HG03342 (cell line): ENCODE data around the gene SLC16A5.
"Not testable (repeated sequence)": the region's sequence is repeated elsewhere in the genome, so short reads cannot be mapped to it uniquely, and the experiment has no call there.

Source experiments
- ATAC-seq: cut with Tn5 transposase; IDR thresholded peaks from one replicate; pipeline ENCODE4 v1.9.1; 2021; ENCODE audit warnings: mild to moderate bottlenecking, moderate library complexity; ENCODE audit not compliant: unreplicated experiment

The SLC16A5 gene

DNA sequence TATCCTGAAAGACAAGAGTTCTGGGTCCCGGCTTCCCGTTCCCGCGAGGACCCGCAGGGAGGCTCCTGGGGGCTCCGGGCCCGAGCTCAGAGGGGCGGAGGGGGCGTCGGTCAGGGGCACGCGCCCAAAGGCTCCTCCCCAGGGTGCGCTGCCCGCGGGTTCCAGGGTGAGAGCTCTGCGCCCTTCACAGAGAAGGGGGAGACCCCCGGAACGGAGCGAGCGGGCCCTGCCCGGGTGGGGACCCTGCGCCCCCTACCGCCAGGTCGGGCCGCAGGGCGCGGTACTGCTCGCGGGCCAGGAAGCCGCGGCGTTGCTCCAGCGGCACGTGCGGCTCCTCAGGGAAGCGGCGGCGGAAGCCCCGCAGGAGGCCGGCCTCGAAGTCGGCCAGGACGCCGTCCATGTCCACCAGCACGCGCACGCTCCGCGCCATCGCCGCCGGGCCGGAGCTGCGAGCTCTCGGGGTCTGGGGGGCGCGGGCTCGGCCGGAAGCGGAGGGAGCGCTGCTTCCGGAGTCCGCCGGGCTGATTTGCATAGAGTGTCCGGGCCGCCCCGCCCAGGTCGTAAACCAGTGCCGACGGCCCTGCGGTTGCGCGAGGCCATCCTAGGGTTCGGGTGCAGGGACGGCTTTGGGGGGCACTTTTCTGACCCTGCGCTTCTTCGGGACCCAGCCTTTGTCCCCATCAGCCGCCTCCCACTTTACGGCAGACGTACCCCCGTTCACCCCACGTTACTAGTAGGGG is 43.7 kb downstream of the SLC16A5 start, which contains the start of gene NT5C:
Gene NT5C, minus strand, starts transcription at position 465 of the 740 bp plus-strand sequence. Its CDS starts 35 bp downstream, at position 430.
- peak; percentile 85 for ATAC-seq

- ATAC-seq, result not testable (repeated sequence)
Measured at GRCh38 chr17:75132018-75133000, 44.6 kb downstream of the SLC16A5 start.

- no peak for ATAC-seq
Measured at GRCh38 chr17:75133001-75133400, 45.2 kb downstream of the SLC16A5 start.

DNA sequence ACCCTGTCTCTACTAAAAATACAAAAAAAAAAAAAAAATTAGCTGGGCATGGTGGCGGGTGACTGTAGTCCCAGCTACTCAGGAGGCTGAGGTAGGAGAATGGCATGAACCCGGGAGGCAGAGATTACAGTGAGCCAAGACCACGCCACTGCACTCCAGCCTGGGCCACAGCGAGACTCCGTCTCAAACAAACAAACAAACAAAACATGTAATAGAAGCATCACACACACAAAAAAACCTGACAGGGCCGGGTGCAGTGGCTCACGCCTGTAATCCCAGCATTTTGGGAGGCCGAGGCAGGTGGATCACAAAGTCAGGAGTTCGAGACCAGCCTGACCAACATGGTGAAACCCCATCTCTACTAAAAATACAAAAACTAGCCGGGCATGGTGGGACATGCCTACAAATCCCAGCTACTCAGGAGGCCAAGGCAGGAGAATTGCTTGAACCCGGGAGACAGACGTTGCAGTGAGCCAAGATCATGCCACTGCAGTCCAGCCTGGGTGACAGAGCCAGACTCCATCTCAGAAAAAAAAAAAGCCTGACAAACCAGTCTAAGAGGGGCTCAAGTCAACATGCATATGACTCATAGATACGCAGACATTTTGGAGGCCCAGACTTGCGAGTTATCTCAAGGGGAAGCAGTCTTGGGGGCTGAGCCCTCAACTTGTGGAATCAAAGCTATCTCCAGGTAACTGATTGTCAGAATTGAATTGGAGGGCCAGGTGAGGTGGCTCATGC is 46.0 kb downstream of the SLC16A5 start:
- ATAC-seq, result not testable (repeated sequence)

DNA sequence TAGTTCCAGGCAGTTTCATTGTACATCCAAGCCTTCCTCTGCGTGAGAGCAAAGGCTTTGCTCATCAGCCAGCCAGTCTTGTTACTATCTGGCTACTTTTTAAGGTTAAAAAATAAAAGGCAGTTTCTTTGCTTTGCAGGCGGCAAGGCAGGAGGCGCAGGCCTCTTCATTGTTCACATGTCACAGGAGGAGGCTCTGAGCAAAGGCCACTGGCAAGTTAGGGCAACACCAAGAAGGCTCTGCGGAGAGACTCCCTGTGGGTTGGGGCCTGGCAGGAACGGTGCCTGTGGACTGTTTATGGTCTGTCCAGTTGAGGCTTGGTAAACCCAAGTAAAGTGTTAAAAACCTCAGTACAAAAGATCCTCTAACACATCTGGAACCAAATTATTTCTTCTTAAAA is 47.7 kb downstream of the SLC16A5 start:
- ATAC-seq, result no peak

- no peak for ATAC-seq
Measured at GRCh38 chr17:75135946-75136345, 48.2 kb downstream of the SLC16A5 start.

- ATAC-seq, result not testable (repeated sequence)
Measured at GRCh38 chr17:75137762-75138161, 50.0 kb downstream of the SLC16A5 start.

DNA sequence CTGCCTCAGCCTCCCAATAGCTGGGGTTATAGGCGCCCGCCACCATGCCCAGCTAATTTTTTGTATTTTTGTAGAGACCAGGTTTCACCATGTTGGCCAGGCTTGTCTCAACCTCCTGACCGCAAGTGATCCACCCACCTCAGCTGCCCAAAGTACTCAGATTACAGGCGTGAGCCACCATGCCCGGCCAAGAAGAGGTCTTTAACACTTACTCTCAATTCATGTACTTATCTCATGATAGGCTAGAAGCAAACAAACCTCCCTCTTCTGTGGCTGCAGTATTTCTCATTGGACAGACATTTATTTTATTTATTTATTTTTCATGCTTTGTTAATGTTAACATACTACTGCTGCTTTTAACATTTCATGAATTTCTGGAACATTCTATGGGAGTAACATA is 50.8 kb downstream of the SLC16A5 start:
- no peak for ATAC-seq

DNA sequence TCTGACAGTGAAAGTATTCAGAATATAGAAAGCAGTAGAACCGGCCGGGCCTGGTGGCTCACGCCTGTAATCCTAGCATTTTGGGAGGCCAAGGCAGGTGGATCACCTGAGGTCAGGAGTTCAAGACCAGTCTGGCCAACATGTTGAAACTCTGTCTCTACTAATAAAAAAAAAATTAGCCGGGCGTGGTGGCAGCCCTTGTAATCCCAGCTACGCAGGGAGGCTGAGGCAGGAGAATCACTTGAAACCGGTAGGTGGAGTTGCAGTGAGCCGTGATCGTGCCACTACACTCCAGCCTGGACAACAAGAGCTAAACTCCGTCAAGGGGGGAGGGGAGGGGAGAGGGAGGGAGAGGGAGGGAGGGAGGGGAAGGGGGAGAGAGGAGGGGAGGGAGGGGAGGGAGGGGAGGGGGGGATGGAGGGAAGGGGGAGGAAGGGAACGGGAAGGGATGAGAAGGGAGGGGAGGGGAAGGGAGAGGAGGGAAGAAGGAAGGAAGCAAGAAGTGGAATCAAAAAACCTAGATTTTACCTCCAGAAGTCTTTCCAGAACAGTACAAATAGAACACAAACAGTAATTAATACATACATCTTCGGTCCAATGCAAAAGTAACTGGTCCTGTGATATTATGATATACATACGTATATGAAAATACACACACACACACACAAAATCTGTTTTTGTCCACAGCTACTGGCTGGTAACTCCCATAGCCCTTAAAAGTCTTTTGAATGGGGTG is 54.6 kb downstream of the SLC16A5 start:
- no peak for ATAC-seq

DNA sequence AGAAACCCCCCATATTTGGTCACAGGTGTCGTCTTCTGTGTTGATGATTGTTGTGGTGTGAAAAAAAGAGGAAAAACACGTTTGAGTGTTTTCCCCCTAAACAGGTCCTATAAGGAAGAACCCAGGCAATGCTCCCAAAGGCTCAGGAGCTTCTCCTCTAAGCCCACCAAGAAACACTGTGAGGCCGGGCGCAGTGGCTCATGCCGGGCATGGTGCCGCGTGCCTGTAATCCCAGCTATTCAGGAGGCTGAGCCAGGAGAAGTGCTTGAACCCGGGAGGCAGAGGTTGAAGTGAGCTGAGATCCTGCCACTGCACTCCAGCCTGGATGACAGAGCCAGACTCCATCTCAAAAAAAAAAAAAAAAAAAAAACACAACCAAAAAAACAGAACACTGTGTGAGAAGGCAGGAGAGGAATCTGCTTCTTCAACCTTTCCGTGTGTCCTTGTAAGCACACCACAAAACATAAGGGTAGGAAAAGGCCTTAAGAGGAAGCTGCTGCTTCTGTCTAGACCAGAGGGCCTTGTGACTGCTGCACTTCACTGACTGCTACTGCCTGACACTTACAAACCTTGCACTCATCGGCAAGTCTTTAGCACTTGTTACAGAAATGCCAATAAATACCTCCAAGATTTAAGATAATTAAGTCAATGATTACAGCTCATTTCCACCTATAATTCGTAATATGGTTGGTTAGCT is 57.2 kb downstream of the SLC16A5 start:
- ATAC-seq, result no peak

GRCh38 chr17:75146592-75146991 is 58.8 kb downstream of the SLC16A5 start:
- ATAC-seq, result no peak

DNA sequence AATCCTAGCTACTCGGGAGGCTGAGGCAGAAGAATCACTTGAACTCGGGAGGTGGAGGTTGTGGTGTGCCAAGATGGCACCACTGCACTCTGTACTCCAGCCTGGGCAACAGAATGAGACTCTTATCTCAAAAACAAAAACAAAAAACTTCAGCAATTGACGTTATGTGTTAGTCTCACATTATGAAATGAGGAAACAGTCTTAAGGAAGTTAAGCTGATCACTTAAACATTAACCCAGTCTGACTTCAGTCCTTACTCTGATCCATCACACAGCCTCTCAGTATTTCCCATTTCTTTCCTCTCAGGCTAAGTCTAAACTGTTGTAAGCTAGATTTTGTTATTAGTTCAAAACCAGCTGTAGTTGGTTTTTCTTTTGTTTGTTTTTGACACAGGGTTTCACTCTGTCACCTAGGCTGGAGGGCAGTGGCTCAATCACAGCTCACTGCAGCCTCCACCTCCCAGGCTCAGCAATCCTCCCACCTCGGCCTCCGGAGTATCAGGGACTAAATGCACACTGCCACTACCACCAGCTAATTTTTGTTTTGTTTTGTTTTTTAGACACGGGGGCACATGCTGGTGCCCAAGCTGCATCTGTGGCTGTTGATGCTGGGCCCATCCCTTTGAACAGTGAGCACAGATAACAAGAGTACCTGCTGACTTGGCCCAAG is 60.3 kb downstream of the SLC16A5 start:
- no peak for ATAC-seq

GRCh38 chr17:75151930-75152329 is 64.2 kb downstream of the SLC16A5 start:
- ATAC-seq, result no peak

- no peak for ATAC-seq
Measured at GRCh38 chr17:75152523-75152921, 64.8 kb downstream of the SLC16A5 start.

DNA sequence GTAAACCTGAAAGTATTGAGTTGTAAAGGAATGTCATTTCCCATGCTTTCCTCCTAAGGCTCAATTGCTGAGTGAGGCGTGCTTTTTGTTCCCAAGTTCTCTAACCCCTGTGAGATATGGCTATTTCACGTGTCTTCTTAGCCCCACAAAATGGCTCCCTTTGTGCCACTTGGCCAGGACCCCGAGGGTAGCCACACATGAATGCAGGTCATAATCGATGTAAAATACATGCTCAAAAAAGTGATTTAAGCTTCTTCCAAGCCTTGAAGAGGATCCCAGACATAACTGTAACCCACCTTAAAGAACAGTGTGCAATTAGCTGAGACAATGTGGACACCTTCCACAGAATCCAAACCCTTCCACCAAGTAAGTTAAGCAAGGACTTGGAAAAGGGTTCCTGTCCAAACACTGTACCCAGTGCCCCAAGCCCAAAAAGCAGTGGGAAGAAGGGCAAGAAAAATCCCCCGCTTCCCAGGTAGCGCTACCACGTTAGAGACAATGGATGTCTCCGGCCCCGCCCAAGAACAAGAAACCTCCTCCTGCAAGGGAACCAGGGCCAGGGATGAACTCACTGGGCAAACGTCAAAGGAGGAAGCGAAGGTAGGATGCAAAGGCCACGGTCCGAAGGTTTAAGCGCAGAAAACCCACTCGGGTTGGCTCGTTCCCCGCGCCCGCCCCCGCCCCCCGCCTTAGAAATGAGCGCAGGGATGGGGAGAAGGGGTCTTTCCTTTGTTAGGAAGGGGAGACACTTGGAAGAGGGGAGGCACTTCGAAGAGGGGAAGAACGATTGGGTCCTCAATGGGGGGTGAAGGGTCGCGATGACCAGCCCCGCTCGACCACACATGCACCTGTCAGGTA is 65.4 kb downstream of the SLC16A5 start:
- ATAC-seq, result no peak

DNA sequence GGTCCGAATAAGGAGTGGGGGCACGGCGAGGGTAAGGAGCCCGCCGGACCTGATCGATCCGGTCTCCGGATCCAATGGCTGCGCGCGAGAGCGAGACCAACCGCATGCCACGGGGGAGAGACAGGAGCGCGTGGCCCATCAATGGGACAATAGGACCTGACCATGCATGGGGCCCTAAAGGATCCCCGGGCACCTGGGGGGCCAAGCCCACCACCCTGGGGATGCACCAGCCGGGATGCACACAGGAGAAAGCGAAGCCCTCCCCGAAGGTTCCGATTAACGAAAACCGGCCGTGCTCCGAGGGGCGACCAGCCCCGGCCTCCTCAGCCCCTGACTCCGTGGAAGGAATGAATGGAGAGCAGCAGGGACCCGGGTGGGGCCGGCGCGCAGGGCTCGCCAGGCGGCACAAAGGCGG is 66.0 kb downstream of the SLC16A5 start:
- peak; percentile 10 for ATAC-seq

- ATAC-seq, result peak; percentile 90
Measured at GRCh38 chr17:75154195-75155106, 66.7 kb downstream of the SLC16A5 start, which contains the start of gene JPT1. Gene JPT1 (minus strand): TSS chr17:75154512. CDS start chr17:75154397, 115 bp downstream.
